Measurements from ENCODE around the gene CFAP43.

The CFAP43 gene

DNA sequence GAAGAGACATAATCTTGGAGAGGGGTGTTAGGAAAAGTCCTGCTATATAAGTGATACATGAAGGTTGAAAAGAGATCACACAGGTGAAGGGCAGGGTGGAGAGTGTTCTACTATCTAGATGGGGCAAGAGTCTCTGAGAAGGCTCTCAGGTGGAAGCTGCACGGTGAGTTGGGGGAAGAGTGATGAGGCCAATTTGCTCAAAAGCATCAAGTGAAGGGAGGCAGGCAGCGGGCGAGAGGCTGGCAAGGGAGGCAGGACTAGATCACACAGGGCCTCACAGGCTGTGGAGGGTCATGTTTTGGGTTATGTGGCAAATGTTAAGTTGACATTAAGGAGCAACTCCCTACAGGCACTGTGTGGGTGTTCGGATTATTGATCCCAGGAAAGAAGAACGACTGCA, 143.9 kb downstream of the CFAP43 start:
- H3K9me3 Mint-ChIP-seq, result no peaks in the 10 kb centered on the region
- no peak for ATAC-seq
- no peak overlapping the region for H3K27ac Mint-ChIP-seq

DNA sequence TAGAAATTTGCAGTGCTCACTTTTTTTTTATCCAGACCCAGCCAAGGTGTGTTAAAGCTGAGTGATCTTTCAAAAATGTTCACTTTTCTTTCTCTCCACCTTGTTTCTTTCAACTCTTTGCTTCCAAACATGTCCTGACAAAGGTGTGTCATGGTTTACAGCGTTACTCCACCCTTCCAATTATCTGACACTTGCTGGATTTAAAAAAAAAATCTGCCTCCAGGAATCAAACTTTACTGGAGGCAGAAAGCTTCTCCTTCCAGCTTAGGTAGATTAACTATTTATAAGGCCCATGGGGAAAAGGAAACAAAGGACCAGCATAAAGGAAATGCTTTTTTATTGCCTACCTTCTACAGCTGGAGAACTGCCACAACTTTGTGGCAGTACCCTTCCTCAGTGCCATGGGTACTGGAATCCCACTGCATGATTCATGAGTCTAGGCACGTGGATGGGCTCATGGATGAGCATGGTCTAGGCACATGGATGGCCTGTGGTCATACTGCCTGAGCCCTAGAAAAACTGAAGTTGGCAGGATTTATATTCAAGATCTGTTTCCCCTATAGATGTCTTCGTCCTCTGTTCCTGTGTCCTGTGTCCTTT, 146.3 kb downstream of the CFAP43 start, which contains the start of gene COL17A1:
COL17A1 (minus strand) TSS at position 80 of the 600 bp plus-strand sequence. CDS start 5,207 bp downstream, outside the sequence.
- Mint-ChIP-seq H3K27ac (no peak within 1 kb of the TSS), H3K4me1 (no peaks in the 10 kb centered on the region), H3K27me3 (no peaks in the 10 kb centered on the region), H3K9me3 (no peaks in the 10 kb centered on the region), H3K36me3 (no peaks in the 10 kb centered on the region), H3K4me3 (no peak within 1 kb of the TSS)
- no peak for ATAC-seq

More for the DNA sequence above, 143.9 kb downstream of the CFAP43 start:
- Mint-ChIP-seq H3K36me3 (no peaks in the 10 kb centered on the region), H3K4me3 (no peak overlapping the region), H3K4me1 (no peaks in the 10 kb centered on the region), H3K27me3 (no peaks in the 10 kb centered on the region)

DNA sequence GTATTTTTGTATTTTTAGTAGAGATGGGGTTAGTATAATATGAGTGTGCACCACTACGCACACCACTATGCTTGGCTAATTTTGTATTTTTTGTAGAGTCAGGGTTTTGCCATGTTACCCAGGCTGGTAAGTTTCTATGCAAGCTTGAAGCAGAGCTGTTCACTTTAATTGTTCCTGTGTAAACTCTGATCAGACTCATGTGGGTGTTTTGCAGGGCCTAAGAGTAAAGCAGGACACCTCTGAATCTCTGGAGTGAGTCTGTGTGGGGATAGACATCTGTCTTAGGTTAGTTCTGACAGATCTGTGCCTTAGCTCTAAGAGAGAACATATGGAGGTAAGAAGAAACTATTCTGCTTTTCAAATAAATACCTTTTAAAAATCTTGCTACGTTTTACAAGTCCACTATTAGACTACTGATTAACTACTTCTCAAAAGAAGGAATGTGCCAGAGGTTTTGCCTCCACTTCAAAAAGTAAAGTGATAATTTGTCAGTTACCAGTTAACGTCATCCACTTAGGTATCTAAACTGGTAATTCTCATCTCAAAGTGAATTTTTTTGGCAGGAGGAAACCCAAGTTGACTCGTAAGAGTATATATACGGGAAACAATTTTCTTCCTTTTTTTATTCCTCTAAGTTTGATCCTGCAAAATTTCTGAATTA, 147.6 kb downstream of the CFAP43 start:
- Mint-ChIP-seq H3K27ac (no peak overlapping the region), H3K4me3 (no peak overlapping the region), H3K27me3 (no peaks in the 10 kb centered on the region), H3K9me3 (no peaks in the 10 kb centered on the region), H3K36me3 (no peaks in the 10 kb centered on the region), H3K4me1 (no peaks in the 10 kb centered on the region)
- no peak for ATAC-seq

- no peaks in the 10 kb centered on the region for H3K36me3 Mint-ChIP-seq
- no peaks in the 10 kb centered on the region for H3K4me1 Mint-ChIP-seq
- H3K27ac Mint-ChIP-seq, result no peak overlapping the region
- H3K9me3 Mint-ChIP-seq, result no peaks in the 10 kb centered on the region
- ATAC-seq, result no peak
- H3K27me3 Mint-ChIP-seq, result no peaks in the 10 kb centered on the region
- no peak overlapping the region for H3K4me3 Mint-ChIP-seq
These were observed 150.2 kb downstream of the CFAP43 start for GRCh38 chr10:104081998-104082397.

DNA sequence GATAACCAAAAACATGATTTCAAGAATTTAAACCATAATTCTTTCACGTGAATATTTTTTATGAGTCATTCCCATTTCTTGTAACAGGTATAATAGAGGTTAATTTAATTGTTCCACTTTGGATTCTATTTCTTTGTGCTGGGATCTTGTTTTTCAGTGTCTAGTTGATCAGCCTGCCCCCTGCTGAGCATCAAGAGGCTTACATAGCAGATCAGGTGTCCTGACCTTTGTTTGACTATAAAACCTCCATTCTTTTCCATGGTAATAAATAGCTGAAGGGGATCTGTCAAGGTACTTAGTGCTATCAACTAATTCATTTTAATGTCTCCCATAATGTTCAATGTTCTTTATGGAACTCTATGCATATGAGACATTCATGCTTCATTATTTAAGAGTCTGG, 151.4 kb downstream of the CFAP43 start:
- ATAC-seq, result no peak
- Mint-ChIP-seq H3K27me3 (no peaks in the 10 kb centered on the region), H3K4me3 (no peak overlapping the region), H3K27ac (no peak overlapping the region), H3K9me3 (no peaks in the 10 kb centered on the region), H3K36me3 (no peaks in the 10 kb centered on the region), H3K4me1 (no peaks in the 10 kb centered on the region)

Measured in stimulated activated memory B cell treated with anti-CD40 and anti-IgM and Interleukin-4, amounts not matched to agents 10 μg/mL and 1 μg/mL and 100 μg/mL, for 72 hours (primary cell).